ENCODE results near the gene RIMS3.

The RIMS3 gene

GRCh38 chr1:40691538-40692428 lies 26.3 kb upstream of the RIMS3 start, which contains the start of gene NFYC:
Gene NFYC, plus strand, starts transcription at chr1:40691704. Its CDS starts 47,140 bp downstream, at chr1:40738844.
- DNase-seq = peak; percentile 91

- no peak for DNase-seq
Measured at GRCh38 chr1:40690771-40691537, 25.5 kb upstream of the RIMS3 start.

GRCh38 chr1:40689737-40690136 lies 24.3 kb upstream of the RIMS3 start:
- DNase-seq = no peak

GRCh38 chr1:40687661-40688060 lies 22.2 kb upstream of the RIMS3 start:
- no peak for DNase-seq

- no peak for DNase-seq
Measured at GRCh38 chr1:40687059-40687458, 21.6 kb upstream of the RIMS3 start.

DNA sequence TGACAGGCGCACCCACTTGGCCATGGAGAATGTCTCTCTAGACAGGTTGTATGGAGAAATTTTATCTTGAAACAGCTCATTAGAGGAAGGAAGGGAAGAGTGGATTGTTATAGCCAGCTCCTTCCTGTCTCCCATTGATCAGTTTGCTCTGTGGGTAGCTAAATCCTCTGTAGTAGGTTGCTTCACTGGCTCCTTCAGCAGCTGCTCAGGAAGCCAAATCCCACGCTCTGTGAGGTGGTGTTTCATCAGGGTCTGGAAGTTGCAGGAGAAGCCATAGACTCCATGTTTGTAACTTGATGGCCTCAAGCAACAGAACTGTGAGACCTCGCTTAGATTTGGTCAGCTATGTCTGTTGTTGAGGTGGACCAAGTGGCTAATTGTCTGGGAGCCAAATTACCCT lies 19.2 kb upstream of the RIMS3 start:
- no peak for DNase-seq

DNA sequence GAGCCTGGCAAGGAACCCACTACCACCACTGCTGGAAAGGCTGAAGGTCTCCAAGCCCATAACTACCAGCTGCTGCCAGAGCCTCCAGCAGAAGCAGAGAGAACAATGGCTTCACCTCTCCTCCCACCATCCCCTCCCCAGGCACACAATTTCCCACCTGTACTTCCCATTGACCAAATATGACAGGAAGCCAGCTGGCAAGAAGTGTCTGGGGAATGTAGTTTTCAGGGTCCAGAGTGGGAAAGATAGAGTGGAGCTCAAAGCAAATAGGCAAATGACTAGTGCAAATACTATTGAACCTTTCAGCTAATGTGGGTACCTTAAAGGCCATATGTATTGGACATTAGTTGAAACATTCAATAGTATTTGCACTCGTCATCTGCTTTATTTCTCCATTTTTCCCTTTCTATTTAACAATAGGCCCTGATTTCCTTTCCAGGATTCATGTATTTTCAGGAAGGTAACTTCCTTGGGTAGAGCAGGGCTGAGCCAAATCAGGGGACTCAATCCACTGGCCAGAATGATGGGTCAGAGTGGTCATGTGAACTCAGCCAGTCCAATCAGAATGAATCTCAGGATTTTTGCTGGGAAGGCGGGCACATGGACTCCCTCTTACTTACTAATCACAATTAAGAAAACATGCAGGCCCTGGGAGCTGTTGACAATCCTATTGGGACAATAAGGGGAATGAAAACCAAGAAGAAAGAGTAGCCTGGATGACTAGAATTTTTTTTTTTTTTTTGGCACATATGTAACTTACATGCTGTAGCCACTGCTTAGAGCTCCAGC lies 13.9 kb upstream of the RIMS3 start:
- DNase-seq = no peak

DNA sequence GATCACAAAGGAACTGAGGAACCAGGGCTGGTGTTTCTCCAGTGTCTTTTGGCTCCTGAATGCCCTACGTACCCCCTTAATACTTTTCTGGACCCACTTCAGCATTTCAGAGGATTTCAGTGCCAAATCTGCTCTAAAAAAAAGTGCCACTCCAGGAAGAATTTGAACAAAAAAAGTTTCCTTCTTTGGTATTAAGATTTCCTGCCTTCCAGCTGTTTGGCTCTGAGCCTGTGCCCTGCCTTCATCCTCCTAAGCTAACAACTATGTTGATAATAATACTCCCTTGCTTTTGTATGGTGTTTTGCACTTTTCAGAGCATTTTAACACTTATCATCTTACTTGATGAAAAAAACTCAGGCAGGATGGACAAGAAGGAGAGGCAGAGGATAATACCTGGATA lies 11.0 kb upstream of the RIMS3 start:
- DNase-seq = no peak

DNA sequence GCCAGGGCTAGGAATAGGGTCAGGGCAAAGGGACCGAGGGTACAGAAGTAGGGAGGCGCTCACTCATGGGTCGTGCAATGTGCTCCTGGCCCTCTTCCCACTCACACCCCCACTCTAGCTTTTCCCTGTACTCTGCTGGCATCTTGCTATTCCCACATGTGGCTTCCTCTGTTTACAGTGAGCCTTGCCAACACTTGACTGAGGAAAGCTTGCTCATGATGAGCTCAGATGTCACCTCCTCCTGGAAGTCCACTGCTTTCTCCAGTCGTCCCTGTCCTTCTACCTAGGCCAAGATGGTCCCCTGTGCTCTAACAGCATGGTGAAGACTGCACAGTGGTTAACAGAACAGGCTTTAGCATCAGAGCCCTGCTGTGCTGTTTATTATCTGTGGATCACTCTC lies 8.0 kb upstream of the RIMS3 start:
- no peak for DNase-seq

GRCh38 chr1:40668769-40669525 lies 3.5 kb upstream of the RIMS3 start:
- DNase-seq = peak; percentile 84

- DNase-seq = no peak
Measured at GRCh38 chr1:40664791-40665190, 691 bp downstream of the RIMS3 start.

- no peak for DNase-seq
Measured at GRCh38 chr1:40664167-40664537, 1.3 kb downstream of the RIMS3 start.

GRCh38 chr1:40663324-40664166 lies 1.9 kb downstream of the RIMS3 start:
- no peak for DNase-seq

DNA sequence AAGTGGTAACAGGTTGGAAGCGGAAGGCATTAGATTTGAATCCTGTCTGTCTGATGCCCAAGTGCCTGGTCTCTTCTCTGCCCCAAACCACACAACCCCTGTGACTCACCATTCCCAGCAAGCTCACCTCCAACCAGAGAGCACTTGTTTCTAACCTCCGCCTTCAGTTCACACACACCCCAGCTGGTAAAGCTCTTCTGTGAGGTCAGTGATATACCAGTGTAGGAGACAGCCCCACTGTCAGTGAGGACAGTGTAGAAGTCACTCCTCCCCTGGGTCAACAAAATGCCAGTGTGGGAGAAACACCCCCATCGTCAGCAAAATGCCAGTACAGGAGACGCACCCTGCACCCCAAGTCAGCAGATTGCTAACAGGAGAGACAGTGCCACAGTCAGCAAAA lies 2.6 kb downstream of the RIMS3 start:
- no peak for DNase-seq

DNA sequence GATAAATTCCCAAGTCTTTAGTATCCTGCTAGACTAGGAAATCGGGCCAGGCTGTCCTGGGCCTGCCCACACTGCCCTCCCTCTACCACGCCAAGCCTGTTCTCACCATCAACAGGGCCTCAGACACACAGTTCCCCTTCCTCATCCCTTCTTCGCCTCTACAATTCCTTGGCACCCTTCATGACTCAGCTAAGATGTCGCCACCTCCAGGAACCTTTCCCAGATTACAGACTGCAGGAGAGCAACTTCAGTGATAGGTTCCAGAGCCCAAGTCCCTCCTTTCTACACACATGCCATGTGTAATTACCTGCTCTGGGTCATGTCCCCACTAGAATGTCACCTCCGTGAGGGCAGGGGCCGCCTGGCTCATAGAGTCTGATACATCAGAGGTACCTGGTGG lies 3.3 kb downstream of the RIMS3 start:
- no peak for DNase-seq

DNA sequence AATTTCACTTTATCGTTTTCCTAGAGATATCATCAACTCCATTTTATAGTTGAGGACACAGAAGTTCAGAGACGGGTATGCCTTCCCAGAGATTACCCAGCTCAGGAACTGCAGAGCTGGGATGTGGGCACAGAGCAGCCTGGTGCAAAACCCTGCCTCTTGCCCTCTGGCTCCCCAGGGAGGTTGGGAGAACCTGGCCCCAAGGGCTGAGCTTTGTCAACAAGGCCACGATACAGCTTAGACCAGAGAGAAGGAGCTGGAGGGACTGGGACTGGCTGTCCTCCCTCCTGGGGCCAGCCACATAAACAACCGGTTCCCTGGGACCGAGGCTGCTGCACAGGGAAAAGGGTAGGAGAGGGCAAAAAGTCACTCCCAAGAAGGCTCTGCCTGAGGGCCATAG lies 3.8 kb downstream of the RIMS3 start:
- no peak for DNase-seq

GRCh38 chr1:40659649-40659947 lies 5.9 kb downstream of the RIMS3 start:
- no peak for DNase-seq

DNA sequence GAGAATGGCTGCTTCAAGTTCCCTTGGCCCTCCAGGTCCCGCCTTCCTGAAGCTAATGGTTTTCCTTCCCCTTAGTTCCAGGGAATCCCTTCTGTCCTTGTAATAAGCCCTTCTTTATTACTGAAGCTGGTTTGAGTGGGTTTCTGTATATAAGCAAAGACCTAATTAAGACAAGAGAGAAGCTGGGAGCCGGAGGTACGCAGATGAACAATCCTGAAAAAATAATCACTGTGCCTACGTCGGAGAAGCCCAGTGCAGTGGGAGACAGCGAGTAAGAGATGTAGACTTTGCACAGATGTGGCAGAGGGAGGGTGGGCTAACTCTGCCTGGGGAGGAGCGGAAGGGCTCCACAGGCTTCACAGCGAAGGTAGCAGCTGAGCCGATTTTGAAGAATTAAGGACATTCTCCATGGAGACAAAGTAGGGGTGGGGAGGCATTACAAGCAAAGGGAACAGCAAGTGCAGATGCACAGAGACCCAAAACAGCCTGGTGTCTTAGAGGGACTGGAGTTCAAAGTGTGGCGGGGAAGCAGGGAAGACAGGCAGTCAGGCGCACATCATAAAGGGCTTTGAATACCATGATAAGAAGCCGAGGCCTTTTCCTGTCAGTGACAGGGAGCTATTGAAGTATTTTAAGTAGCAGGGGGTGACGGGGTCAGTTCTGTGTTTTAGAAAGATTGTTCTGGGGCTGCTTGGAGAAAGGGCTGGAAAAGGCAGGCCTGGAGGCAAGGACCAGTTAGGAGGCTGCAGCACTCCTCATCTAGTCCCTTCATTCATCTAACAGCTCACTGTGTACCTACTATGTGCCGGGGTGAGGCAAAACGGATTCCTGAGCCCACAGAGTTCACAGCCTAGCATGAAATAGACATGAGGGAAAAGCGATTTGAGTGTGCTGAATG lies 6.5 kb downstream of the RIMS3 start:
- no peak for DNase-seq

GRCh38 chr1:40657046-40657445 lies 8.4 kb downstream of the RIMS3 start:
- no peak for DNase-seq

DNA sequence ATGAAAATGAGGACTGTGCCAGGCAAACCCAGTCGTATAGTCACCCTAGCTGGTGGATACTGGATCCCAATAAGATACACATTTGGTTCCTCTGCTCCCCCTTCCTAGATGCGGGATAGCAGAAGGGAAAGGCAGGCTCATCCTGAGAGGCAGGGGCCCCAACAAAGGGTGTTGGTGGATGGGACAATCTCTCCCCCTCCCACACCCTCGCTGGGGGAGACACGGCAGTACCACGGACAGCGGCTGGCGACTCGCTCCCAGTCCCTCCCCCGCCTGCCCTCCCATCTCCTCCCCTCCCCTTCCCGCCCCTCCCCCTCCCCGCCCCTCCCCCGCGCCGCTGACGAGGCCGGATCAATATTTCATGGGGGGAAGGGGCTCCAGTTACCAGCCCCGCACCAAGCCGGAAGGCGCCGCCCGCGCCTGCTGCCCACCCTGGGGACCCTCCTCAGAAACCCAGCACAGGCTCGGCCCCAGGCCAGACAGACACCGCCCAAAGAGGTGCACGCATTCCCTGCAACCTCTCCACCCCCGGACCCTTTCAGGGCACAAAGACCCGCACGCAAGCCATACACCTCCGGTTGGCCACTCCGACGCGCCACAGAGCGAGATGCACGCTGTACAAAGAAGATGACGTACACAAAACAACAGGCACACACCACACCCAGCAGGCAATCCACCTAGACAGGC lies 11.5 kb downstream of the RIMS3 start:
- DNase-seq = no peak
